IPS DF 4.7 (cell line): ENCODE measurements around the gene NDUFA7.
"Not testable (repeated sequence)": the region's sequence is repeated elsewhere in the genome, so short reads cannot be mapped to it uniquely, and the experiment has no call there.

Experiments used
- DNase-seq: peaks from one replicate; pipeline ENCODE4 v3.0.0-alpha.2; 2013; ENCODE audit warnings: low spot score; ENCODE audit errors: extremely low read depth

Gene NDUFA7

DNA sequence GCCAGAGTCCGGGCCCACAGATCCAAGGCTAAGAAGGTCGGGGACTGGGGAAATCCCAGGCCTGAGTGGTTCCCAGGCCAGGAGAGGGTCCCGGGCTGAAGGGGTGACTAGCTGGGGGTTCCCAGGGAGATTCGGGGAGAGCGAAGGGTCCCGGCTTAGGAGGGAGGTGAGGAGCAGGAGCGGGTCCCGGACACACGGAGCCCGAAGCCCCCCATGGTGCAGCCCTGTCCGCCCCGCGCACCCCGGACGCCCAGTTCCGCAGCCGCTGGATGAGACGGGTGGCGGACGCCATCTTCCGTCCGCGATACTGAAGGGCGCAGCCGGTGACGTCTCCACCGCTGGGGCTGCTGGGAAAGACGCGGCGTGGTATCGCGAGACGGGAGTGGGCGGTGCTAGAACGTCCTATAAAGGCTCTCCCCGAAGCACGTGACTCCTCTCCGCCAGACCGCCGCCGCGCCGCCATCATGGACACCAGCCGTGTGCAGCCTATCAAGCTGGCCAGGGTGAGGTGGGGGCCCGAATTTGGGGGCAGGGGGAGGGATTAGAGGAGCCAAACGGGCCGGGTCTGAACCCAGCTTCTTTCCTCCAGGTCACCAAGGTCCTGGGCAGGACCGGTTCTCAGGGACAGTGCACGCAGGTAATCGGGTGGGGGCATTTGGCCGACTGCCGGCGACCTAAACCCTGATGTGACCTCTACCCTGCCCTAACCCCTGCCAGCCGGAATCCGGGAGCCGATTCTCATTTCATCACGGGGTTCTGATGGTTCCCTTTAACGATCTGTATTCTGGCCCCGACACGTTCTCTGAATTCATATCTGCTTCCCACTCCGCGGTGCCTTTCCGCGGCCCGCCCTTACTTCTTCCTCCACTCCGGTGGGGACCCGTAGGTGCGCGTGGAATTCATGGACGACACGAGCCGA lies at the start of gene NDUFA7, which contains the start of gene RPS28:
NDUFA7 (minus strand) TSS at position 309 of the 919 bp plus-strand sequence; CDS start at position 292, 17 bp downstream.
RPS28 (plus strand) TSS at position 430 of the 919 bp plus-strand sequence; CDS start at position 465, 35 bp downstream.
- no peak for DNase-seq

DNA sequence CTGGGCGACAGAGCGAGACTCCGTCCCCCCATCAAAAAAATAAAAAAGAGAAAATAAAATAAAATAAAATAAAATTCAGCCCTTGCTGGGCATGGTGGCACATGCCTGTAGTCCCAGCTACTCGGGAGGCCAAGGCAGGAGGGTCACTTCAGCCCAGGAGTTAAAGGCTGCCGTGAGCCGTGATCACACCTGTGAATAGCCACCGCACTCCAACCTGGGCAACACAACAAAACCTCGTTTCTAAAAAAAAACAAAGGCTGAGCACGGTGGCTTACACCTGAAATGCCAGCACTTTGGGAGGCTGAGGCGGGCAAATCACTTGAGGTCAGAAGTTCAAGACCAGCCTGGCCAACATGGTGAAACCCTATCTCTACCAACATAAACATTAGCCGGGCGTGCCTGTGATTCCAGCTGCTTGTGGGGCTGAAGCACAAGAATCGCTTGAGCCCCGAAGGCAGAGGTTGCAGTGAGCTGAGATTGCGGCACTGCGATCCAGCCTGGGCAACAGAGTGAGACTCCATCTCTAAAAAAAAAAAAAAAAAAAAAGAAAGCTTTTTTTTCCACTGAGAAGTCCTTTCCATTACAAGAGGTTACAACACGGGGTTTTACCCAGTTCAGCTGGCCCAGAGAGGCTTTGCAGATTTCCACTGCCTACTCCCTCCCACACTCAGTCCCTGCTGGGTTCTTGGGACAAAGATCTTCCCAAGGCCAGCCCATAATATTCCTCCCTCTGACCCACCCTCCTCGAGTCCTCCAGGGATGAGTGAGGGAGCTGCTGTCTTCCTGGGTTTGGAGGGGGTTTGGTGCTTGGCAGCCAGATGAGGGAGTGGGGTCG lies 49.2 kb upstream of the NDUFA7 start:
- no peak for DNase-seq

DNA sequence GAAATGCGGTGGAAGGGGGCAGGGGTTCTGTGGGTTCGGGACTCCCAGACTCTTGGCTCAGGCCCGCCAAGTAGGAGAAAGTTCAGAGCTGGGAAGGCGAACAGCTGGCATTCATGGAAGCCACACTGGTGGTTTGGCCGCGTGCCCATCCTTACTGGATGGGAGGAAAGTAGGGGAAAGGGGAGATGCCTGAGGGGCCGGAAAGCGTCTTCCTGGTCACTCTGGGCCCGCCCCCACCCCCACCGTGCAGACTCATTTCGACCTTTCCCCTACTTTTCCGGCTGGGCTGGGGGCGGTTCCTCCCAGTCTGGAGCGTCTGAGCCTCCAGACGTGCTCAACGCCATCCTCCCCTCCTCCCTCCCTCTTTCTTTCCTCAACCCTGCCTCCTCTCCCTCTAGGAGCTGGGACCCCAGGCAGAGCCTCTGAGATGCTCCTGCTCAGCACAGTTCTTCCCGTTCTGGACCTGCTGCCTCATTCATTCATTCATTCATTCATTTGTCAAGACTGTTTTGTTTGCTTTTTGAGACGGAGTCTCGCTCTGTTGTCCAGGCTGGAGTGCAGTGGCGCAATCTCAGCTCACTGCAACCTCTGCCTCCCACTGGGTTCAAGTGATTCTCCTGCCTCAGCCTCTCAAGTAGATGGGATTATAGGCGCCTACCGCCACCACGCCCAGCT lies 46.3 kb upstream of the NDUFA7 start:
- no peak for DNase-seq

DNA sequence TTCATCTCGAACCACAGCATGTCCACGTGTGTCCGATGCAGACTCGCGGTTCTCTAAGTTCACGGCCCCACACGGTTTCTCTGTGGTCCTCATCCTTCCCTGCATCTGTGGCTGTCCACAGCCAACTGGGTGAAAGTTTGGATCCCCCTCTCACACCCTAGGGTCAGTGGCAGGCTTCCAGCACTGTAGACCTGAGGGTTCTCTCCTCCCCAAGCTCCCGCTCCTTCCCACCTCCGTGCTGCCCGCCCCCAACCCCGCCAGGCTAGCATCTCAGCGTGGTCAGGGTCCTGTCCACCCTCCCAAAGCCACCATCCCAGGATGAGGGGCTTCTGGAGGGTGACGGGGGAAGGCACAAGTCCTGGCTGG lies 45.8 kb upstream of the NDUFA7 start:
- no peak for DNase-seq

DNA sequence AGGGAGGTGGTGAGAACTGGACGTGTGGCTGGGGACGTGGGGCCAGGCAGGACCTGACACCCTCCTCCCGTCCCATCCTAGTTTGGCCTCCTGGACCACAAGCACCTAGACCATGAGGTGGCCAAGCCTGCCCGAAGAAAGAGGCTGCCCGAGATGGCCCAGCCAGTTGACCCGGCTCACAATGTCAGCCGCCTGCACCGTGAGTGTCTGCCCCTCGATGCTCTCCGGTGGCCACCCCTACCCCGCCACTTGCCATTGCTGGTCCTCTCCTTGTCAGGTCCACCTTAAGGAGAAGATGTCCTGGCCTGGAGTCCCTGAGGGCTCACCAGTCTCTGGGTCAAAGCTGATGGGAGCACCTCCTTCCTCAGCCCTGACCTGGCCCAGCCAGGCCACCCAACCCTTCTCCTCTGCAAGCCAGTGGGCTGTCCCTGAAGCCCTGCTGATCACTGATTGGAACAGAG lies 45.0 kb upstream of the NDUFA7 start:
- no peak for DNase-seq

DNA sequence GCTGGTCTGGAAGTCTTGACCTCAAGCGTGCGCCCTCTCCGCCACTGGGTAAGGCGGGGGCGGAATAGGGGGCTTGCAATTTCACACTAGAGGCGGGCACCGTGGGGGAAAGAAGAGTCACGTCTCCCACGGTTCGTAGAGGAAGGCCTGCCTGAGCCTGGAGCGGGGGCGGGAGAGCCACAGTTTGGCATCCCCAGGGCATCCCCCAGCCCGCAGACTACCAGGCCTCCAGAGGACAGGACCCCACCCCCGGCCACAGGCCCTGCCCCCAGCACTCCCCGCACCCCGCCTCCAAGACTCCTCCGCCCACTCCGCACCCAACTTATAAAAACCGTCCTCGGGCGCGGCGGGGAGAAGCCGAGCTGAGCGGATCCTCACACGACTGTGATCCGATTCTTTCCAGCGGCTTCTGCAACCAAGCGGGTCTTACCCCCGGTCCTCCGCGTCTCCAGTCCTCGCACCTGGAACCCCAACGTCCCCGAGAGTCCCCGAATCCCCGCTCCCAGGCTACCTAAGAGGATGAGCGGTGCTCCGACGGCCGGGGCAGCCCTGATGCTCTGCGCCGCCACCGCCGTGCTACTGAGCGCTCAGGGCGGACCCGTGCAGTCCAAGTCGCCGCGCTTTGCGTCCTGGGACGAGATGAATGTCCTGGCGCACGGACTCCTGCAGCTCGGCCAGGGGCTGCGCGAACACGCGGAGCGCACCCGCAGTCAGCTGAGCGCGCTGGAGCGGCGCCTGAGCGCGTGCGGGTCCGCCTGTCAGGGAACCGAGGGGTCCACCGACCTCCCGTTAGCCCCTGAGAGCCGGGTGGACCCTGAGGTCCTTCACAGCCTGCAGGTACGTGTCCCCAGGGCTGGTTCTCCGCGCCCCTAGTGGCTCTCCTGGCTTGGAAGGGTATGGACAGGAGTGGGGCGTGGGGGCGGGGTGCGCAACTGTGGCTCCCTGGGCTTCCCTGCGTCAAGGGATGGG lies 42.9 kb upstream of the NDUFA7 start, which contains the start of gene ANGPTL4:
ANGPTL4 (plus strand) TSS at position 353 of the 969 bp plus-strand sequence; CDS start at position 520, 167 bp downstream.
- DNase-seq = no peak

DNA sequence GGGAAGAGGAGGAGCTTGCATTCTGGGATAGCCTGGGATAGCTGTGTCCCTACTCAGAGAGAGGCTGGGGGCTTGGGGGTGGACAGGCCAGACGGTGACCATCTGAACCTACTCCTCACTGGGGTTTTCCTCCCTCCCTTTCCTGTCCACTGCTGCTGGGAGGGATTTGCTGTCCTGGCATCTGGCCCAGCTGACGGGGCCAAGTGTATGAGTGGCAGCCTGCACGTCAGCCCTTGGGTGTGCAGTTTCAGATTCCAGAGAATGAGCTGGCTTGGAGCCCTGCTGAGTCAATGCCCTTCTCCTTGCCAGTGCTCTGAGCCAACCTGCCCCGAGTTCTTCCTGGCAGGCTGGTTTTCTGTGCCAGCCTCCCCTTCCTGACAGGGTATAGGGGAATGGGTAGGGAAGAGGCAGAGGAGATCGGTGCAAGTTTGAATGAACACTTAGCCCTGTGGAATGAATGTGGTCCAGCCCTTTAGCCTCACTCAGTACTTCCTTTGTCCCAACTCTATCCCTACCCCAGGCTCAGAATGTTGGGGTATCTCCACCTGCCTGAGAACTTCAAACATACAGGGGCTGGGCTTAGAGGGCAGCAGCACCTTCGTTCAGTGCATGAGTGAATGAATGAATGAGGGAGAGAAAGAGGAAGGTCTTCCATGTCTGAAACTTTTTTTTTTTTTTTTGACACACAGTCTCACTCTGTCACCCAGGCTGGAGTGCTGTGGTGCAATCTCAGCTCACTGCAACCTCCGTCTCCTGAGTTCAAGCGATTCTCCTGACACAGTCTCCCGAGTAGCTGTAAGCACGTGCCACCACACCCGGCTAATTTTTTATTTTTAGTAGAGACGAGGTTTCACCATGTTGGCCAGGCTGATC lies 41.0 kb upstream of the NDUFA7 start:
- DNase-seq = no peak

DNA sequence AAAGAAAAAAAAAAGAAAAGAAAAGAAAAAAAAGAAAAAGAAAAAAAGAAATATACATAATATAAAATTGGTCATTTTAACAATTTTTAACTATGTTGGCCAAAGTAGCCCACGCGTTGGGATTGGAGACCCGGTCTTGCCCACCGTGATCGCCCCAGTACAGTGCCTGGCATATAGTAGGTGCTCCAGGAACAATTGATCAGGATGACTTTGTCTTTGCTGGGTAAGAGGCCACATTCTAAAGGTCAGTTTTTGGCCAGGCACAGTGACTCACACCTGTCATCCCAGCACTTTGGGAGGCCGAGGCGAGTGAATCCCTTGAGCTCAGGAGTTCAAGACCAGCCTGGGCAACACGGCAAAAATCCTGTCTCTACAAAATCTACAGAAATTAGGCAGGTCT lies 39.0 kb upstream of the NDUFA7 start:
- no peak for DNase-seq

DNA sequence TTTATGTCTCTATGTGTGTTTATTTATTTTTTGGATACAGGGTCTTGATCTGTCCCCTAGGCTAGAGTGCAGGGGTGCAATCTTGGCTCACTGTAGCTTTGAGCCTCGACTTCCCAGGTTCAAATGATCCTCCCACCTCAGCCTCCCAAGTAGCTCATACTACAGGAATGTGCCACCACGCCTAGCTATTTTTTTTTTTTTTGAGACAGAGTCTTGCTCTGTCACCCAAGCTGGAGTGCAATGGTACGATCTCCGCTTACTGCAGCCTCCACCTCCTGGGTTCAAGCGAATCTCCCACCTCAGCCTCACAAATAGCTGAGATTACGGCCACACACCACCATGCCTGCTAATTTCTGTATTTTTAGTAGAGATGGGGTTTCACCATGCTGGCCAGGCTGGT lies 37.8 kb upstream of the NDUFA7 start:
- no peak for DNase-seq

DNA sequence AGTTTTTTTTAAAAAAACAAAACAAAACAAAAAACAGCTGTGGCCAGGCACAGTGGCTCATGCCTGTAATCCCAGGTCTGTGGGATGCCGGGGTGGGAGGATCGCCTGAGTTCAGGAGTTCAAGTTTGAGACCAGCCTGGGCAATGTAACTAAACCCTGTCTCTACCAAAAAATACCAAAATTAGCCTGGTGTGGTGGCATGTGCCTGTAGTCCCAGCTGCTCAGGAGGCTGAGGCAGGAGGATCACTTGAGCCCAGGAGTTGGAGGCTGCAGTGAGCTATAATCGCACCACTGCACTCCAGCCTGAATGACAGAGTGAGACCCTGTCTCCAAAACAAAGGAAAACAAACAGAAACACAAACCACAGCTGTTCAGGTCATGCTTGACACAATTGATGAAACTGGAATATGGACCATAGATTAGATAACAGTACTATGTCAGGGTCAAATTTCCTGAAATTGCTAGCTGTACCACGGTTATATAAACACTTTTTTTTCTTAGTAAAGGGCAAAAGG lies 35.9 kb upstream of the NDUFA7 start:
- no peak for DNase-seq

DNA sequence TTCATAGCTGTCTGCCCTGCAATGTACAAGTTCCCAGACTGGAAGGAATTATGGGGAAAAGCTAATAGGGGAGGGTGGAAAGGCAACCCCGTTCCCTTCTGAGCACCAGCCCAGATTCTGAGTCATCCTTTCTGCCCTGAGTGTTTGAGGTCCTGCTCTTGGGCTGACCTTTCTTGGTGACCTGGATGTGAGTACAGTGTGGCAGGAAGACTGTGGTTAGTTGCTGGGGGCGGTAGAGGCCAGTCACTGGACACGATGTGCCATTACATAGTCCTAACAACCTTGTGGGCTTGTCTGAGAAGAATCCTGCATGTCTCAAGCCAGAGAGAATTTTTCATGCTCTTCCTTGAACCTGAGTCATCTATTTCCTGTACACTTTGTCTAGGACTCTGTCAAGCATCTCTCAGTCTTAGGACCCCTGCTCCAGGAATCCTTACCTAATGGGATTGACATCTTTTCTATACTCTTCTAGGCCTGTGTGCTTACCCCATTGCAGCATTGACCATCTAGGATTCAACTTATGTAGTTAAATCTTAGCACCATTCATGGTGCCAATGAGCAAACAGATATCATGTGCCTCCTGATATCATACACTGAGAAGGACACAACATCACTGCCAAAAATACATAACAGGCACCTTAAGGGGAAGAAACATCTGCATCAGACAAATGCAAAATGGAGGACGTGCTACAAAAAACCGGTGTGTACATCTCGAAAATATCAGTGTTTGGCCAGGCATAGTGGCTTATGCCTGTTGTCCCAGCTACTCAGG lies 34.6 kb upstream of the NDUFA7 start:
- DNase-seq = no peak

DNA sequence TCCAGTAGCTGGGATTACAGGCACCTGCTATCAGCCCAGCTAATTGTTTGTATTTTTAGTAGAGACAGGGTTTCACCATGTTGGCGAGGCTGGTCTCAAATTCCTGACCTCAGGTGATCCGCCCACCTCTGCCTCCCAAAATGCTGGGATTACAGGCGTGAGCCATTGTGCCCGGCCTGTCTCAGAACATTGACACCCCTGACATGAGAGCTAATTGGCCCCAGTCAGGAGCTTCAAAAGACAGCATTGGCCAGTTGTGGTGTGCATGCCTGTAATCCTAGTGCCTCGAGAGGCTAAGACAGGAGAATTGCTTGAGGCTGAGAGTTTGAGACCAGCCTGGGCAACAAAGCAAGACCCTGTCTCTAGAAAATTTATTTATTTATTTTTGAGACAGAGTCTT lies 31.7 kb upstream of the NDUFA7 start:
- not testable (repeated sequence) for DNase-seq

DNA sequence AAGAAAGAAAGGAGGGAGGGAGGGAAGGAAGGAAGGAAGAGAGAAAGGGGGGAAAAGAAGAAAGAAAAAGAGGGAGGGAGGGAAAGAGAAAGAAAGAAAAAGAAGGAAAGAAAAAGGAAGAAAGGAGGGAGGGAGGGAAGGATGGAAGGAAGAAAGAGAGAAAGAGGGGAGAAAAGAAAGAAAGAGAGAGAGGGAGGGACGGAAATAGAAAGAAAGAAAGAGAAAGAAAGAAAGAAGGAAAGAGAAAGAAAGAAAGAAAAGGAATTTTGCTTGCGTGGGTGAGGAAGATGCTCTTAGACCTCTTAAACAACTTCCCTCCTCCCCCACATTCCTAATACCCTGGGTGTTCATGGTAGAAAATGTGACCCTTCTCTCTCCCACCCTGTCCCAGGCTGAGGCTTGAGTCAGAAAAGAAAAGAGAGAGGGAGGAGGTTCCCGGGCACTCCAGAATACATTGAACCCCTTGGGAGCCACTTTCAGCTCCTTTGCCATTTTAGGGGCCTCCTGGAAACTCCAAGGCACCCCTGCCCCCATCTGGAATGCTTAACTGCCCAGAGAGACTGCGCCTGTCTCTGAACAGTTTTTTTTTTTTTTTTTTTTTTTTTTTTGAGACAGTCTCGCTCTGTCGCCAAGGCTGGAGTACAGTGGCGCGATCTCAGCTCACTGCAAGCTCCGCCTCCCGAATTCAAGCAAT lies 31.1 kb upstream of the NDUFA7 start:
- no peak for DNase-seq

DNA sequence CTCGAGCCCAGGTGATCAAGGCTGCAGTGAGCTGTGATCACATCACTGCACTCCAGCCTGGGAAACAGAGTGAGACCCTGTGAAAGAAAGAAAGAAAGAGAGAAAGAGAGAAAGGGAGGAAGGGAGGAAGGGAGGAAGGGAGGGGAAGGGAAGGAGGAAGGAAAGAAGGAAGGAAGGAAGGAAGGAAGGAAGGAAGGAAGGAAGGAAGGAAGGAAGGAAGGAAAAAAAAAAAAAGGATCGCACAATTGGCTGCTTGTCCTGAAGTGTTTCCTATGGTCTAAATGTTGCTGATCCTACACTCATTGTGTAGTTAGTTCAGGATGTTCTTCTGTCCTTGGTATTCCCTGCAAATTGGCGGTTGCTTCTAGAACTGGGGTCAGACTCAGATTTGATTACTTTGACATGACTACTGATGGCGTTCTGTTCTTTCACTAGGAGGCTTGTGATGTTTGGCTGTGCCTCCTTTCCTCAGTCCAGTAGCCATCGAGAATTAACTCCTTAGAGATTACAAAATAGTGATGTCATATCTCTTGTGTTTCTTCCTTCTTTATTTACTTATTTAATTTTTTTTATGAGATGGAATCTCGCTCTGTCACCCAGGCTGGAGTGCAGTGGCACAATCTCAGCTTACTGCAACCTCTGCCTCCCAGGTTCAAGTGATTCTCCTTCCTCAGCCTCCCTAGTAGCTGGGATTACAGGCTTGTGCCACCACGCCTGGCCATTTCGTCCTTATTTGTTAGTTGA lies 28.6 kb upstream of the NDUFA7 start:
- DNase-seq = not testable (repeated sequence)

DNA sequence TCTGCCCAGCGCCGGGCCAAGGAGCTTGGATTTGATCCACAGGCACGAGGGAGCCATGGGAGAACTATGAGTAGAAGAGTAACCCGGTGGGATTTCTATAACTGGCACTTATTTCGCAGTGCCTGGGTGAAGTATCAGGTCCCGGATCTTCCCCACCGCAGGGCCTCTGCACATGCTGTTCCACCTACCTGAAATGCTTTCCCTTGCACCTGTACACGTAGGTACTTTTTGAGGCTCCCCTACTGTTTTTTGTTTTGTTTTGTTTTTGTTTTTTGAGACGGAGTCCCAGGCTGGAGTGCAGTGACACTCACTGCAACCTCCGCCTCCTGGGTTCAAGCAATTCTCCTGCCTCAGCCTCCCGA lies 22.3 kb upstream of the NDUFA7 start:
- DNase-seq = no peak

DNA sequence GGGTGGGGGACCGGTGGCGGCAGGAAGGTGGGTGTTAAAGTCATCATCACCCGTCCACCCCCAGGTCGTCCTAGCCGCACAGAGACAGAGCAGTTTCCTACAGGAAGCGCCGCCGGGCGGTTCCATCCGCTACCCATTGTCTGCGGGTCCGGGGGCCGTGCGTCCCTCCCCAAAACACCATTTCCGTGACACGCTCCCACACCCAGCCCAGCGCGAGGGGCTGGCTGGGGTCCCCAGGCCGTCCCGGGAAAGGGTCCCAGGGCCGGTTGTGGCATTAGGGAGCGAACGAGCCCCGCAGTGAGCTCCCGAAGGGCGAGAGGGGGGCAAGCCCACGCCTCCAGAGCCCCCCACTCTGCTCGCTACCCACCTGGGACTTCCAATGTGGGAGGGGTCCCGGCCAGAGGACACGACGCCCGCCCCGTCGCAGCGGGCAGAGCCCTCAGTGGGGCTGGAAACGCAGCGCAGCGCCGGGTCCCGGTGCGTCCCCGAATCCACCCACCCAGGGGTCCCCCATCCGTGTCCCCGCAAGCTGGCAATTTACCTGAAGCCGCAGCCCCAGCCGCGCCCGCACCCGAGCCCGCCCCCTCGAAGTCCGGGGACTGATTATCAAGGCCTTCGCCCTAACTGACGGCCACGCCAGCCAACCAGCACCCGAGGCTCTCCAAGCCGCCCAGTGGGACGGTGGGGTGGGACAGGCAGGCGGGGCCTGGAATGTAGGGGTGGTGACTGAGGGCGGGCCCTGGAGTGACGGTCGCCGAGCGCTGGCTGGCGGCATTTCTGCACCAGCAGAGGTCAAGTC lies 21.7 kb upstream of the NDUFA7 start, which contains the start of gene KANK3:
KANK3 (minus strand) TSS at position 579 of the 799 bp plus-strand sequence. CDS start 5,434 bp downstream, outside the sequence.
- DNase-seq = no peak
